Measurements from ENCODE around the gene IGFBP2.

- TF ChIP-seq CTCF (IDR thresholded peaks at IDR 0.05) (no peak), POLR2A (IDR thresholded peaks at IDR 0.05) (no peak)
Measured at GRCh38 chr2:216664593-216665034, 31.4 kb downstream of the IGFBP2 start.

All from uterus (tissue), 2 donors.